GM18868 (cell line): ENCODE measurements around the gene MRPL45.

ENCODE experiments used
- ATAC-seq: cut with Tn5 transposase; IDR thresholded peaks from one replicate; pipeline ENCODE4 v1.9.1; 2021; ENCODE audit warnings: mild to moderate bottlenecking, moderate library complexity; ENCODE audit not compliant: unreplicated experiment

Gene MRPL45

DNA sequence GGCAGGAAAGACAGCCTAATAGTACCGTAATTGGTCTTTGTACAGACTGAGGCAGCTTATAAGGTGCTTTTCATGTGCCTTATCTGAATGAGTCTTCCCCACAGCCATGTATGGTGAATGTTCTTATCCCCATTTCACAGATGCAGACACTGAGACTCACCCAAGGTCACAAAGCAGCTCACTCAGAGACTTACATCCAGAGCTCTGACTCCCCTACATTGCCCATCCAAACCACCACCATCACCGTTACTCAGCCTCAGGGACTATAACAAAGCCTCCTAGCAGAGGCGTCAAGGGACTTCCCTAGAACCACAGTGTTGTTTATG is 47.4 kb downstream of the MRPL45 start:
- no peak for ATAC-seq

DNA sequence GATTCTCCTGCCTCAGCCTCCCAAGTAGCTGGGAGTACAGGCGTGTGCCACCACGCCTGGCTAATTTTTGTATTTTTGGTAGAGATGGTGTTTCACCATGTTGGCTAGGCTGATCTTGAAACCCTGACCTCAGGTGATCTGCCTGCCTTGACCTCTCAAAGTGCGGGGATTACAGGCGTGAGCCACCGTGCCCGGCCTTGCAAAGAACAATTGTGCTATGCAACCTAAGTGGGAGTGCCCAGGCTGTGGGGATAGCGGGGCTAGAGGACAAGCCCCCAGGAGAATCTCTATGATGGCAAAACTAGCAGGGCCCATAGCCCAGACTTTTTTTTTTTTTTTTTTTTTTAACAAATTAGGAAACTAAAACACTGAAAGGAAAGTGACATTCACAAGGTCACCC is 48.8 kb downstream of the MRPL45 start:
- no peak for ATAC-seq

GRCh38 chr17:38349097-38349730 is 52.2 kb downstream of the MRPL45 start:
- ATAC-seq = no peak

DNA sequence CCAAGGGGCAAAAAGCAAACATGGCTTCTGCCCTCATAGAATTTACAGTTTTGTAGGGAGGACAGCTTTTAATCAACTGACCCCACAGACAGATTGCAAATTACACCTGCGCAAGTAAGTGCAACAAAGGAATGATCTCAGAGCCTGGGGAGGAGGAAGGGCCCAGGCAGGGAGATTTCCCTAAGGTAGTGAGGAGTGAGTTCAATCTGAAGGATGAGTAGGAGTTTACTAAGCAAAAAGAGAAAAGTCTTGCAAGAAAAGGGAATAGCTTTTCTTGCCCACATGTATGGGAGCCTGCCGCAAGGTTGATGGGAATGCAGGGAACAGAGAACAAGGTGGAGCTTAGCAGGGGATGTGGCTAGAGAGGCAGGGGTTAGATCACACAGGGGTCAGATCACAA is 53.1 kb downstream of the MRPL45 start:
- no peak for ATAC-seq

DNA sequence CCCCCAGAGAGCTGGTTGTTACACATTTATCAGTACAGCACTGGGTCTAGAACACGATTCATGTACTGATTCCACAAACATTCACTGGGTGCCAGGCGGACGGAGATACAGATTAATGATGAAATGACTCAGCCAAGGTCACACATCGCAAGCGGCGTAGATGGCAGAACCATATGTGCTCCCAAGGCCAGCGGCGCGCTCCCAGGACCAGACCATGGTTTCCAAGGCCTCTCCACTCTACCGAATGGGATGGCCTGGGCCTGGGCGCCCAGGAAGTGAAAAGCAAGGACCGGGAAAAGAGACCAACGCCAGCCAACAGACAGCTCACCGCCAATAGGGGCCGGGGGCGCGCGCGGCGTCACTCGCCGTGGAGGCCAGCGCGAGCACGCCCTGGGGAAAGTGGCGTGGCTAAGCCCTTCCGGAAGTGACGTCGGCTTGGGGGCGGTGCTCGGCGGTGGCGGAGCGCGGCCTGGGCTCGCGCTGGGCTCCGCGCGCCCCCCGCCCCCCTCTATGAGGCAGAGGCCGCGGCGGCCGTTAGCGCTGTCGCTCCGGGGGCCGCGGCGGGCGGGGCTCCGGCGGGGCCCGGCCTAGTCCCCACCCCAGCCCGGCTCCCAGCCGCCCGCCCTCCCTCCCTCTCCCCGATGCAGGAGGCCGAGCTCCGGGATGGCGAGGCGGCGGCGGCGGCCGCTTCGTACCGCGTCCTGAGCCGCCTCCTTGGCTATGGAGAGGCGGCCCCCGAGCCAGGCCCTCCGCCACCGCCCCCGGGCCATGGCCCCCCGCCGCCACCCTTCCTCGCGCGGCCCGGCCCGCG is 54.6 kb downstream of the MRPL45 start, which contains the start of gene SOCS7:
Gene SOCS7, plus strand, starts transcription at position 433 of the 811 bp plus-strand sequence. Its CDS starts 209 bp downstream, at position 642.
- peak; percentile 87 for ATAC-seq

DNA sequence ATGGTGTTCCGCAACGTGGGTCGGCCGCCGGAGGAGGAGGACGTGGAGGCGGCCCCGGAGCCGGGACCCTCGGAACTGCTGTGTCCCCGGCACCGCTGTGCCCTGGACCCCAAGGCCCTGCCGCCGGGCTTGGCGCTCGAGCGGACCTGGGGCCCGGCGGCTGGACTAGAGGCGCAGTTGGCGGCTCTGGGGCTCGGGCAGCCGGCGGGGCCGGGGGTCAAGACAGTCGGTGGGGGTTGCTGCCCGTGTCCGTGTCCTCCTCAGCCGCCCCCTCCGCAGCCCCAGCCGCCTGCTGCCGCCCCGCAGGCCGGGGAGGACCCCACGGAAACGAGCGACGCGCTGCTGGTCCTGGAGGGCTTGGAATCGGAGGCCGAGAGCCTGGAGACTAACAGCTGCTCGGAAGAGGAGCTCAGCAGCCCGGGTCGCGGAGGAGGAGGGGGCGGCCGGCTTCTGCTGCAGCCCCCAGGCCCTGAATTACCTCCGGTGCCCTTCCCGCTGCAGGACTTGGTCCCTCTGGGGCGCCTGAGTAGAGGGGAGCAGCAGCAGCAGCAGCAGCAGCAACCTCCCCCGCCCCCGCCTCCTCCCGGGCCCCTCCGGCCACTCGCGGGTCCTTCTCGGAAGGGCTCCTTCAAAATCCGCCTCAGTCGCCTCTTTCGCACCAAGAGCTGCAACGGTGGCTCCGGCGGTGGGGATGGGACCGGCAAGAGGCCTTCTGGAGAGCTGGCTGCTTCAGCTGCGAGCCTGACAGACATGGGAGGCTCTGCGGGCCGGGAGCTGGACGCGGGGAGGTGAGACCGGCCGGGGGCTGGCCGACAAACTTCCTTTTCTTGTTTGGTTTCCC is 55.5 kb downstream of the MRPL45 start:
- ATAC-seq = no peak

DNA sequence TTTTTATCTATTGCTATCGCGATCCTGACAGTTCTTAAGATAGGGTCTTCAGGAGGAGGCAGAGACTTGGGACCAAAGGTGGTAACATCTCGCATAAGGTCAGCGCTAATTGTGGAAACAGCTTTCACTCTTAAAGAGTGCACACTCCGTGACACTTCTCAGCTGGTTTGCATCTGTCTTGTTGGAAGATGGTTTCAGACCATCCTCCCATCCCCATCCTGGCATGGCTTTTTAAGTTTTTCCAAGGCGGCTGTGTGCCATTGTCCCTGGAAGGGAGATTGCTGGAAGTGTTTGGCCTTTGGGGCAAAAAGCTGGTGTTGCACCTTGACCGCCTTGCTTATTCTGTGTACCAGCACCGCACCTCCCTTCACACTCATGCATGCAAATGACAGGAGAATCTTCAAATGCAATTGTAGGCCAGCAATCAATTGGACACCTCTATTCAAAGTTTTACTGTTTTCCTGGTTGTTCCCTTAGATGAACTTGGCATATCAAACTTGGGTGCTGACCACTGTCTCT is 56.2 kb downstream of the MRPL45 start:
- no peak for ATAC-seq

DNA sequence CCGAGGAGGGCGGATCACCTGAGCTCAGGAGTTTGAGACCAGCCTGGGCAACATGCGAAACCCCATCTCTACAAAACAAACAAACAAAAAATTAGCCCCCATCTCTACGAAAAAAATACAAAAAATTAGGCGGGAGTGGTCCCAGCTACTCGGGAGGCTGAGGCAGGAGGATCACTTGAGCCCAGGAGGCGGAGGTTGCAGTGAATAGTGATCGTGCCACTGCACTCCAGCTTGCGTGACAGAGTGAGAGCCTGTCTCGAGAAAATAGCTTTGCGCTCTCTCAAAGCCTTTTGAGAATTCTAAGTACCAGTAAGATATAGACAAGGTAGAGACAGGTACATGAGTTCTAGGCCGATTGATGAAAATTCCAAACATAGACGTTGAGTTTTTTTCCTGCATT is 56.7 kb downstream of the MRPL45 start:
- ATAC-seq = no peak

DNA sequence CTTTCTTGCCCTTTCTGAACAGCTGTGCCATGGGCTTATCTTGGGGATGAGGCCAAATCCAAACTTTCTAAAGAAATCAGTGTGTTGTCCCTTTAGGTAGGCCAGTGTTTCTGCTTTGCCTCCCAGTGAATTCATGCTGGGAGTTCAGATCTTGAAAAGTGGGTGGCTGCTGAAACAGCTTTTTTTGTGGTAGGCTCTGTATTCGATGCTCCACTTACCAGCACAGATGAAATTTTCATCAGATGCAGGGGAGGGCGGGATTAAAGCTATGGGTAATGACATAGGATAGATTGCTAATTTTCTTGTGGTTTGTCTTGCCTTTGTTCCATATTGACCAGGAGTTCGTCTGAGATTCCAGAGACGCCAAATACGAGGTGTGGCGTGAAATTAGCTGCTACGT is 57.5 kb downstream of the MRPL45 start:
- ATAC-seq = no peak

DNA sequence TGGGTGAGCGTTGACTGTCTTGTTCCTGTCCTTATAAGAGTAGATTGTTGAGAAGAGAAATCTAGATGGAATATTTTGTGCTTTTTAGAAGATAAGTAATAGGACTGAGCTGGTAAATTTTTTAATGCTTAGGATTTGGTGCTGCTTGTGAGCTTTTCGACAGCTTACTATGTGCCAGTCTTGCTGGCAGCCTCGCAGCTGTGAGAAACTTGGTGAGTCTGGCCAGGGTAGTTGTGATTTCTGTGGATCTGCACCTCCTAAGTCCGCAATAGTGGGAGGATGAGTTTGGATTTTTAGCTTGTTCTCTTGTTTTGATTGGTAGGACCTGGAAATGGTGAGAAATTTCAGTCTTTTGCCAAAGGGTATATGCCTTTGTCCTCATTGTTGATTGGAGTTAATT is 58.3 kb downstream of the MRPL45 start:
- ATAC-seq = no peak

DNA sequence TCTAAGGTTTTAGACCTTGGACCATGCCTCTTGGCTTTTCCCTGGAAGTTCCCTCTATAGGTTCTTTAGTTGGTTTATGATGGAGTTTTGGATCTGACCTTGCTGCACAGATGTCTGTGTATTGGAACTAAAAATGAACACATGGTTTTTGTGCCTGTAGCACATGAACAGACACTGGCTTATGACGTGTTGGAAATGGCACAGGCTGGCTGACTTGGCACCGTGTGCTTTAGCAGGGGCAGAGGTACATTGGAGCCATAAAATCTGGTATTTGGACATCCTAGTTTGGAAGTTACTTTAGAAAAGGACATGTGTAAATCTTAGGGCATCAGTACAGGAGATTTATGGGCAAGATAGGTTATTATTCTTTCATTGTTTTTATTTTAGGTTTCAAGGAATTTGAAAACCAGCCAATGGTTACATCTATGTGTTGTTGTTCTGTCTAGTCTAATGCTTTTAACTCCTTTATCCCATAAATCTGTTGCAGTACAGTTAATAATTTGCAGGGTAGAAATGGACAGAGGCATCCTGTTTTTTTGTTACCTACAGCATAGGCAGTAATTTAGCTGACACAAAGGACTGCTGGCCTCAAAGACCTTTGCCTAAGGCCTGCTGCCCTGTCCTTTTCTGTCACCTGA is 60.6 kb downstream of the MRPL45 start:
- no peak for ATAC-seq

- no peak for ATAC-seq
These were observed 61.9 kb downstream of the MRPL45 start for GRCh38 chr17:38358586-38359513.

GRCh38 chr17:38361694-38362465 is 64.9 kb downstream of the MRPL45 start:
- ATAC-seq = no peak

GRCh38 chr17:38363016-38363415 is 66.0 kb downstream of the MRPL45 start:
- ATAC-seq = no peak

DNA sequence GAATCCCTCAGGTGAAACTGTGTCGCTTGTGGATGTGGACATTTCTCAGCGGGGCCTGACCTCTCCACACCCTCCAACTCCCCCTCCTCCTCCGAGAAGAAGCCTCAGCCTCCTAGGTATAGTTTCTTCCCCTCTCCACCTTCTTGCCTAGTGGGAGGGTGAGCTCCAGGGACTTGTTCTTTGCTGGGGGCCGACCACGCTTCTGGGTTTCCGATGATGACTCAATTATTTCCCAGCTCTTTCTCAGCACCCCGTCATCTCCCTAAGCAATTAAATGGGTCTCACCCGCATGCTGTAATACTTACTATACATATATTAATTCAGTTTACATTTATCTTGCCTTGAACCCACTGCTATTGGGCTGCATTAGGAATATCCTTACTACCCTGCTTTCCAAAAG is 67.8 kb downstream of the MRPL45 start:
- no peak for ATAC-seq

DNA sequence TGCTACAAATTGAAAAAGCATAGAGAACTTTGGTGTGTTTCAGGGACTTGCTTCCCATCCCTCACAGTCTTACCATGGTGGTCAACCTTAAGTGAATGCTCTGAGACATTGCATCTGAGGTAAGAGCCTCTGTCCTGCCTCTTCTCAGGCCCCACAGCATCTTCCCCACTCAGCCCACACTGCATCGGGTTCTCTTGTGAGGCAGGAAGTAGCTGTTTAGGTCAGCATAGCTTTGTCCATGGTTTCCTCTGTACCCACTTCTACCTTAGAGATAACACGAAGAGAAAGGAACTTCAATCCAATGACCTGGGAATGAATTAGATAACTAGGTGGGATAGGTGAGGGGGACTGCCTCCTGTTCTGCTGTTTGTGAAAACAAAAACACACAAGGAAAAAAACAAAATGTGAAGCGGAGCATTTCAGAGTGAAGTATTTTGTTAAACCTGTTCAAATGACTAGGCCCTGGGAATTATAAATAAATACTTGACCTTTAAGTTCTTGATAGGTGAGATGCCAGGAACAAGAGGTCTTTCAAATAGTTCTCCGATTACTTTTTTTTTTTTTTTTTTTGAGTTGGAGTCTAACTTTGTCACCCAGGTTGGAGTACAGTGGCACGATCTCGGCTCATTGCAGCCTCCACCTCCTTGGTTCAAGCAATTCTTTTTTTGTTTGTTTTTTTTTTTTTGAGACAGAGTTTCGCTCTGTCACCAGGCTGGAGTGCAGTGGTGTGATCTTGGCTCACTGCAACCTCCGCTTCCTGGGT is 72.3 kb downstream of the MRPL45 start:
- ATAC-seq = no peak
